Smooth muscle cell (in vitro differentiated cells): ENCODE measurements around the gene ZSCAN5A. TPM values are rescaled to one million over a fixed set of nuclear protein-coding genes. Genes with fewer than 3 reads are reported as not detected.
A peak's percentile ranks its signal among the peaks of the same experiment; 100 is the strongest.

ENCODE experiments used
- DNase-seq: peaks from one replicate; lab custom pipeline; 2025; ENCODE audit not compliant: unreplicated experiment; lab: John Stamatoyannopoulos, UW
- H2AFZ ChIP-seq: fragments of 200-600 bp; sonication (generic); 2 replicates; pipeline ENCODE4 v1.6.0; 2016; ENCODE audit warnings: antibody characterized with exemption, low read depth, mild to moderate bottlenecking
- H3F3A ChIP-seq: fragments of 200-600 bp; sonication (generic); 2 replicates; pipeline ENCODE4 v1.6.0; 2017; ENCODE audit warnings: antibody characterized with exemption, low read depth
- H3K27ac ChIP-seq: fragments of 200-600 bp; sonication (generic); 2 replicates; pipeline ENCODE4 v1.5.1; 2016; ENCODE audit warnings: low read depth, mild to moderate bottlenecking
- H3K27me3 ChIP-seq: fragments of 200-600 bp; sonication (generic); 2 replicates; pipeline ENCODE4 v1.6.1; 2016; ENCODE audit warnings: low read depth, mild to moderate bottlenecking
- H3K36me3 ChIP-seq: fragments of 200-600 bp; sonication (generic); 2 replicates; pipeline ENCODE4 v1.5.1; 2016; ENCODE audit warnings: low read depth
- H3K4me1 ChIP-seq: fragments of 200-600 bp; sonication (generic); 2 replicates; pipeline ENCODE4 v1.5.1; 2016; ENCODE audit warnings: low read depth
- H3K4me2 ChIP-seq: fragments of 200-600 bp; sonication (generic); 2 replicates; pipeline ENCODE4 v1.6.0; 2016; ENCODE audit warnings: mild to moderate bottlenecking
- H3K4me3 ChIP-seq: fragments of 200-600 bp; sonication (generic); 2 replicates; pipeline ENCODE4 v1.5.1; 2016; ENCODE audit warnings: mild to moderate bottlenecking
- H3K79me2 ChIP-seq: fragments of 200-600 bp; sonication (generic); 2 replicates; pipeline ENCODE4 v1.6.0; 2016; ENCODE audit warnings: low read depth, mild to moderate bottlenecking
- H3K9ac ChIP-seq: fragments of 200-600 bp; sonication (generic); 2 replicates; pipeline ENCODE4 v1.6.0; 2016; ENCODE audit warnings: low read depth
- H3K9me3 ChIP-seq: fragments of 200-600 bp; sonication (generic); replicated peaks from 2 replicates; pipeline ENCODE4 v1.5.1; 2016; ENCODE audit warnings: low read depth
- H4K20me1 ChIP-seq: fragments of 200-600 bp; sonication (generic); 2 replicates; pipeline ENCODE4 v1.6.0; 2016; ENCODE audit warnings: low read depth
- WGBS: methylation state at CpG from one replicate; pipeline ENCODE4 v1.1.7; 2016; ENCODE audit warnings: low lambda C conversion rate; 5-methylcytosine and 5-hydroxymethylcytosine counted together
- polyA plus RNA-seq: library from polyadenylated mRNA; unstranded; fragments of >200 nt; fragmentation: Nextera tagmentation; extraction: Ambion mirVana; gene quantifications from 2 replicates; pipeline ENCODE4 v1.2.1, GENCODE V29; 2016
- total RNA-seq: library from RNA; depleted of rRNA; stranded (reverse); fragments of >200 nt; gene quantifications from 2 replicates; pipeline ENCODE4 v1.2.3, GENCODE V29; 2014
- TF ChIP-seq, protein P1 (sequence below): fragments of 200-600 bp; sonication (generic); IDR thresholded peaks from 2 replicates; pipeline ENCODE4 v1.5.1; 2017; ENCODE audit warnings: borderline replicate concordance, mild to moderate bottlenecking, antibody characterized with exemption; ENCODE audit not compliant: insufficient read depth, poor library complexity, severe bottlenecking

The ZSCAN5A gene
- total and polyA plus RNA-seq, 2 experiments from 2014 or later: 4.7 to 5.3 TPM

DNA sequence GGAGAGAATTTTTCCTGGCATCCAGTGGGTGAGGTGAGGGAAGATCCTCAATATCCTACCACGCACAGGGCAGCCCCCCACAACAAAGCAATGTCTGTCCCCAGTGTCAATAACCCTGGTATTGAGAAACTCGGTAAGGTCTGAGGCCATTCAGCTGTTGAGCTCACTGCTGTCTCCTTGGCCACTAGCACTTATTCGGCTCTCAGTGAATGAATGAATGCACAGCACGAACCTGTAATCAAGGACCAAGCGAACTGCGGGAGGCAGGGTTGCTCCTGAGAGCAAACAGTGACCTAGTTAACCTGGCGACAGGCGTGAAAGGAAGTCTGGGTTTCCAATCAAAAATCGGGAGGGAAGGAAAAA lies 640 bp downstream of the ZSCAN5A start:
- WGBS: 3% methylated on average over 9 of the region's 9 CpGs
- no peak for DNase-seq

DNA sequence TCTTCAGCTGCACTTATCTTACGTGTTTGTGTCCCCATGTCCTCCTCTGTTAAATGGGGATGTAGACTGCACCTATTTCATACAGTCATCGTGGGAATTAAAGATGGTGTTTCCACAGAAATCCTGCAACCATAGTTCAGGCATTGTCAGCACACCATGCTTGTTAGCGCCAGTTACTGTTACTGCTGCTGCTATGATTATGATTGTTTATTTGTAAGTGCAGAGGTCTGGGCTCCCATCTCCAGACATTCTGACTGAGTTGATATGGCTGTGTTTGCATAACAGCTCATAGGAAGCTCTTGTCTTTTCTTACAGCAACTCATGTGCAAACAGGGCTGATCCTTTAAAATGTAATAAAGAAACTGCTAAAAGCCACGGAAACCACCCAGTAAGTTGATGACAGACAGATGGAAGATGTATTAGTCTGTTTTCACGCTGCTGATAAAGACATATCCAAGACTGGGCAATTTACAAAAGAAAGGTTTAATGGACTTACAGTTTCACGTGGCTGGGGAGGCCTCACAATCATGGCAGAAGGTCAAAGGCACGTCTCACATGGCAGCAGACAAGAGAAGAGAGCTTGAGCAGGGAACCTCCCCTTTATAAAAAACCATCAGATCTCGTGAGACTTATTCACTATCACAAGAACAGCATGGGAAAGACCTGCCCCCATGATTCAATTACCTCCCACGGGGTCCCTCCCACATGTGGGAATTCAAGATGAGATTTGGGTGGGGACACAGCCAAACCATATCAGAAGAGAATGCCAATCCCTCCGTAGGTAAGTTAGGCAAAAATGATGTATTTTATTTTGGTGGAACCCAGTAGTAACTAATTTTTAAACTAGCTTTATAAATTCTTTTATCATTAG lies 1.6 kb downstream of the ZSCAN5A start:
- Histone ChIP-seq H3K4me2 (peak overlapping the region; percentile 95), H3K36me3 (no peaks in the 10 kb centered on the region), H3K79me2 (peaks cover 11% of the 10 kb centered on the region), H2AFZ (no peak overlapping the region), H3K9me3 (no peaks in the 10 kb centered on the region), H3K27ac (peak overlapping the region; percentile 97), H3K9ac (peak overlapping the region; percentile 95), H3K4me1 (peaks cover 8% of the 10 kb centered on the region), H4K20me1 (no peaks in the 10 kb centered on the region), H3F3A (no peaks in the 10 kb centered on the region), H3K27me3 (no peaks in the 10 kb centered on the region), H3K4me3 (peak overlapping the region; percentile 77)
- no peak for DNase-seq
- TF ChIP-seq, protein P1, sequence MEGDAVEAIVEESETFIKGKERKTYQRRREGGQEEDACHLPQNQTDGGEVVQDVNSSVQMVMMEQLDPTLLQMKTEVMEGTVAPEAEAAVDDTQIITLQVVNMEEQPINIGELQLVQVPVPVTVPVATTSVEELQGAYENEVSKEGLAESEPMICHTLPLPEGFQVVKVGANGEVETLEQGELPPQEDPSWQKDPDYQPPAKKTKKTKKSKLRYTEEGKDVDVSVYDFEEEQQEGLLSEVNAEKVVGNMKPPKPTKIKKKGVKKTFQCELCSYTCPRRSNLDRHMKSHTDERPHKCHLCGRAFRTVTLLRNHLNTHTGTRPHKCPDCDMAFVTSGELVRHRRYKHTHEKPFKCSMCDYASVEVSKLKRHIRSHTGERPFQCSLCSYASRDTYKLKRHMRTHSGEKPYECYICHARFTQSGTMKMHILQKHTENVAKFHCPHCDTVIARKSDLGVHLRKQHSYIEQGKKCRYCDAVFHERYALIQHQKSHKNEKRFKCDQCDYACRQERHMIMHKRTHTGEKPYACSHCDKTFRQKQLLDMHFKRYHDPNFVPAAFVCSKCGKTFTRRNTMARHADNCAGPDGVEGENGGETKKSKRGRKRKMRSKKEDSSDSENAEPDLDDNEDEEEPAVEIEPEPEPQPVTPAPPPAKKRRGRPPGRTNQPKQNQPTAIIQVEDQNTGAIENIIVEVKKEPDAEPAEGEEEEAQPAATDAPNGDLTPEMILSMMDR: no peak
- WGBS: 79% methylated on average over 10 of the region's 10 CpGs

More for the DNA sequence above, 640 bp downstream of the ZSCAN5A start:
- Histone ChIP-seq H3K9ac (peak overlapping the region; percentile 95), H3K4me3 (peak overlapping the region; percentile 77), H3K27ac (peak overlapping the region; percentile 97), H3K4me2 (peak overlapping the region; percentile 95), H3K36me3 (no peaks in the 10 kb centered on the region), H4K20me1 (no peaks in the 10 kb centered on the region), H3K79me2 (peaks cover 11% of the 10 kb centered on the region), H3K9me3 (no peaks in the 10 kb centered on the region), H2AFZ (peak overlapping the region; percentile 81), H3K4me1 (peaks cover 8% of the 10 kb centered on the region), H3F3A (no peaks in the 10 kb centered on the region), H3K27me3 (no peaks in the 10 kb centered on the region)
- TF ChIP-seq, protein P1: no peak

DNA sequence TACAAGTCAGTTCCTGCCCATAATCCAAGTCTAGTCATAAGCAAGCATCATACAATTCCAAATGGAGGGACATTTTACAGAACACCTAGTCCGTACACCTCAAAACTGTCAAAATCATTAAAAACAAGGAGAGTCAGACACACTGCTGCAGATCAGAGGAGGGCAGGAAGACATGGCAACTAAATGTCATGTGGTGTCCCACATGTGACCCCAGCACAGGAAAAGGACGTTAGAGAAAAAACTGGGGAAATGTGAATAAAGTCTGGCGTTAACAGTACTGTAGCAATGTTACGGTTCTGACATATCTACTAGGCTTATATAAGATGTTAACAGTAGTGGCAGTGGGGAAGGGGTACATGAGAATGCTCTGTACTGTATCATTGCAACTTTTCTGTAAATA lies 2.3 kb downstream of the ZSCAN5A start:
- Histone ChIP-seq H3K9me3 (no peaks in the 10 kb centered on the region), H3K4me1 (peaks cover 8% of the 10 kb centered on the region), H3K9ac (no peak overlapping the region), H3K36me3 (no peaks in the 10 kb centered on the region), H3K27me3 (no peaks in the 10 kb centered on the region), H4K20me1 (no peaks in the 10 kb centered on the region), H2AFZ (no peak overlapping the region), H3K79me2 (peaks cover 11% of the 10 kb centered on the region), H3F3A (no peaks in the 10 kb centered on the region), H3K4me3 (no peak overlapping the region), H3K27ac (no peak overlapping the region), H3K4me2 (no peak overlapping the region)
- WGBS: 94% methylated on average over 4 of the region's 4 CpGs
- TF ChIP-seq, protein P1: no peak
- DNase-seq: no peak

DNA sequence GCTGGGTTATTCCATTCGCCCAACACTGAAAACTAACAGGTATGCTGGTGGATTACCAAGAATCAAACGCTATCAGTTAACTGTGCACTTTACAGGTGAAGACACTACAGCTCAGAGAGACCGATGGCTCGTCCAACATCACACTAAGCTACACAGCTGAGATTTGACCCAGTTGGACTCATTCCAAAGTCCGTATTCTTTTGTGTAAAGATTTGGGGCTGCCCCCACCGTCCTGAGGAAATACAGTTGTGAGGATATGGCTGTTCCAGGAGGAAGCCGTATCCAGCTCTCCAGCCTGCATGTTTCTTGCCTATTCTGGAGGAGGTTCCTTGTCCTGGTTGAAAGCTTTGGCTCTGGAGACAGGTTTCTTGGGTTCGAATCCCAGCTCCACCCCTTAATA lies 4.2 kb downstream of the ZSCAN5A start:
- Histone ChIP-seq H3K9ac (no peak overlapping the region), H3F3A (no peaks in the 10 kb centered on the region), H3K4me1 (peaks cover 5% of the 10 kb centered on the region), H3K9me3 (no peaks in the 10 kb centered on the region), H4K20me1 (no peaks in the 10 kb centered on the region), H3K79me2 (peaks cover 11% of the 10 kb centered on the region), H3K4me2 (no peak overlapping the region), H2AFZ (no peak overlapping the region), H3K27ac (no peak overlapping the region), H3K4me3 (no peak overlapping the region), H3K27me3 (no peaks in the 10 kb centered on the region), H3K36me3 (no peaks in the 10 kb centered on the region)
- TF ChIP-seq, protein P1: no peak
- WGBS: 96% methylated on average over 8 of the region's 8 CpGs
- DNase-seq: no peak
